PC-3 (cell line): ENCODE results near the gene CNTNAP5. TPM values are rescaled to one million over a fixed set of nuclear protein-coding genes. Genes with fewer than 3 reads are reported as not detected.

Source experiments
- ATAC-seq: fragments of 200-7000 bp; cut with Tn5 transposase; 2 replicates; pipeline ENCODE4 v1.9.1; 2020; ENCODE audit warnings: mild to moderate bottlenecking, moderate library complexity
- BruUV-seq: library from RNA; stranded (reverse); fragments of 400-500 nt; replicated peaks from 2 replicates; lab custom pipeline; 2021; lab: Mats Ljungman, UMichigan
- CTCF ChIA-PET: fragments of 300-600 bp; sonication (Branson Sonifier 250); formaldehyde crosslinking; loops from one replicate; lab custom pipeline; 2022; ENCODE audit warnings: antibody characterized with exemption; lab: Charles Lee
- POLR2A ChIA-PET: fragments of 300-600 bp; sonication (Branson Sonifier 250); formaldehyde crosslinking; loops from one replicate; lab custom pipeline; 2022; ENCODE audit warnings: antibody characterized with exemption; ENCODE audit not compliant: unreplicated experiment; lab: Charles Lee
- DNase-seq: peaks from one replicate; pipeline ENCODE4 v3.0.0-alpha.2; 2015
- H2AFZ ChIP-seq: fragments of 300-600 bp; sonication (generic); 2 replicates; pipeline ENCODE4 v1.6.0; 2016; ENCODE audit warnings: antibody characterized with exemption, low read length
- H3F3A ChIP-seq: fragments of 300-600 bp; sonication (generic); one replicate; pipeline ENCODE4 v1.6.0; 2017; ENCODE audit warnings: antibody characterized with exemption, low read length, control low read depth, mild to moderate bottlenecking; ENCODE audit not compliant: unreplicated experiment
- H3K27ac ChIP-seq: fragments of 300-600 bp; sonication (generic); 2 replicates; pipeline ENCODE4 v1.5.1; 2016; ENCODE audit warnings: mild to moderate bottlenecking, low read length
- H3K27me3 ChIP-seq: fragments of 300-600 bp; sonication (generic); 2 replicates; pipeline ENCODE4 v1.6.1; 2016; ENCODE audit warnings: low read length, mixed read lengths
- H3K36me3 ChIP-seq: fragments of 300-600 bp; sonication (generic); 2 replicates; pipeline ENCODE4 v1.6.1; 2016; ENCODE audit warnings: low read depth, mixed run types, low read length, mixed read lengths
- H3K4me1 ChIP-seq: fragments of 300-600 bp; sonication (generic); 2 replicates; pipeline ENCODE4 v1.5.1; 2016; ENCODE audit warnings: low read length; ENCODE audit not compliant: insufficient read depth
- H3K4me2 ChIP-seq: fragments of 300-600 bp; sonication (generic); 2 replicates; pipeline ENCODE4 v1.6.0; 2016; ENCODE audit warnings: low read length
- H3K4me3 ChIP-seq: fragments of 300-600 bp; sonication (generic); 2 replicates; pipeline ENCODE4 v1.5.1; 2016; ENCODE audit warnings: mild to moderate bottlenecking, low read length, mixed read lengths
- H3K79me2 ChIP-seq: fragments of 300-600 bp; sonication (generic); 2 replicates; pipeline ENCODE4 v1.6.1; 2017; ENCODE audit warnings: low read length, mixed read lengths
- H3K9ac ChIP-seq: fragments of 300-600 bp; sonication (generic); 2 replicates; pipeline ENCODE4 v1.6.0; 2016; ENCODE audit warnings: mild to moderate bottlenecking, low read length
- H3K9me2 ChIP-seq: fragments of 300-600 bp; sonication (generic); replicated peaks from 2 replicates; pipeline ENCODE4 v1.6.1; 2016; ENCODE audit warnings: mixed run types, low read length, mixed read lengths
- H3K9me3 ChIP-seq: fragments of 300-600 bp; sonication (generic); 2 replicates; pipeline ENCODE4 v1.6.1; 2016; ENCODE audit warnings: low read length, mixed read lengths
- H4K20me1 ChIP-seq: fragments of 300-600 bp; sonication (generic); 2 replicates; pipeline ENCODE4 v1.6.1; 2016; ENCODE audit warnings: low read length, mixed read lengths
- CTCF ChIP-seq: fragments of 300-600 bp; sonication (generic); conservative IDR thresholded peaks from 2 replicates; pipeline ENCODE4 v1.5.1; 2017; ENCODE audit warnings: antibody characterized with exemption, low read depth, mild to moderate bottlenecking, low read length
- EZH2 ChIP-seq: fragments of 300-600 bp; sonication (generic); IDR thresholded peaks from one replicate; pipeline ENCODE4 v1.6.1; 2017; ENCODE audit warnings: antibody characterized with exemption, mild to moderate bottlenecking, low read length; ENCODE audit not compliant: unreplicated experiment
- EZH2phosphoT487 ChIP-seq: fragments of 300-600 bp; sonication (generic); IDR thresholded peaks from 2 replicates; pipeline ENCODE4 v1.6.1; 2018; ENCODE audit warnings: mild to moderate bottlenecking, antibody characterized with exemption, low read length, borderline replicate concordance
- intact Hi-C: fragments of 100-400 bp; cut with micrococcal nuclease; formaldehyde crosslinking; loops from 2 replicates; pipeline ENCODE4 v1.9.0; 2023
- total RNA-seq: library from RNA; depleted of rRNA; stranded (reverse); fragments of >200 nt; gene quantifications from 2 replicates; pipeline ENCODE4 v1.2.3, GENCODE V29; 2014

The CNTNAP5 gene
- total RNA-seq, 1 experiment from 2014 or later: not detected

DNA sequence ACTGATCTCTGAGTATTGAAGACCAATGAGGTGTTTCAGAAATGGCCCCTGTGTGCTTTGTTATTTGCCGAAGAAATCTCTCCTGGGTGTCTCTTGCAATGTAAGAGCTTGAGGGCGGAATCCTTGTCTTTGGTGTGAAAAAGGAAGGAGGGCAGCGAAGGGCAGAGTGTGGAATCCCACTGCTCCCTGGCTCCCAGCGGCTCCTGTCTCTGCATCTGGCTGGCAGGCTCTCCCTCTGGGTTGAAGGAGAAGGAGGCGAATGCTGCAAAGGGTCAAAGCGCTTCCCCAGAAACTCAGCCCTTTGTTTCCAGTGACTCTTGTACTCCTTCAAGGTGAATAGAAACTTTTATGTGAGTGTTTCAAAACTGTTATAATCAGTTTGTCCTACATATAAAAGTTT lies 457.5 kb downstream of the CNTNAP5 start:
- Histone ChIP-seq H3K9me3 (no peaks in the 10 kb centered on the region), H3K79me2 (no peaks in the 10 kb centered on the region), H3K27me3 (0 out of 2 replicates have a peak, but pooled peaks cover 2% of the 10 kb centered on the region), H3F3A (no peaks in the 10 kb centered on the region), H3K4me1 (no peaks in the 10 kb centered on the region), H3K4me3 (no peak overlapping the region), H3K9ac (no peak overlapping the region), H4K20me1 (no peaks in the 10 kb centered on the region), H2AFZ (no peak overlapping the region), H3K9me2 (no peaks in the 10 kb centered on the region), H3K36me3 (no peaks in the 10 kb centered on the region), H3K27ac (no peak overlapping the region), H3K4me2 (no peak overlapping the region)
- intact Hi-C loops: no loop called here
- DNase-seq (no peak), ATAC-seq (no peak)
- POLR2A ChIA-PET: no interaction called here
- TF ChIP-seq EZH2: no peak
- TF ChIP-seq EZH2phosphoT487: no peak
- TF ChIP-seq CTCF: no peak
- CTCF ChIA-PET: no interaction called here
- no TSS peak for BruUV-seq

- Histone ChIP-seq H3K9me2 (no peaks in the 10 kb centered on the region), H3K79me2 (no peaks in the 10 kb centered on the region), H2AFZ (no peak overlapping the region), H4K20me1 (no peaks in the 10 kb centered on the region), H3K9me3 (no peaks in the 10 kb centered on the region), H3K4me1 (no peaks in the 10 kb centered on the region), H3K27me3 (0 out of 2 replicates have a peak, but pooled peaks cover 5% of the 10 kb centered on the region), H3K4me2 (no peak overlapping the region), H3K9ac (no peak overlapping the region), H3K36me3 (no peaks in the 10 kb centered on the region), H3K4me3 (no peak overlapping the region), H3F3A (no peaks in the 10 kb centered on the region), H3K27ac (no peak overlapping the region)
- intact Hi-C loops: no loop called here
- no peak for ATAC-seq
- ChIA-PET CTCF (no interaction called here), POLR2A (no interaction called here)
- TF ChIP-seq EZH2phosphoT487 (no peak), CTCF (peak; percentile 30; the same call in 1 of the 2 replicates), EZH2 (no peak)
- no TSS peak for BruUV-seq
- no peak for DNase-seq
Observed at GRCh38 chr2:124485659-124486058, 460.6 kb downstream of the CNTNAP5 start.

DNA sequence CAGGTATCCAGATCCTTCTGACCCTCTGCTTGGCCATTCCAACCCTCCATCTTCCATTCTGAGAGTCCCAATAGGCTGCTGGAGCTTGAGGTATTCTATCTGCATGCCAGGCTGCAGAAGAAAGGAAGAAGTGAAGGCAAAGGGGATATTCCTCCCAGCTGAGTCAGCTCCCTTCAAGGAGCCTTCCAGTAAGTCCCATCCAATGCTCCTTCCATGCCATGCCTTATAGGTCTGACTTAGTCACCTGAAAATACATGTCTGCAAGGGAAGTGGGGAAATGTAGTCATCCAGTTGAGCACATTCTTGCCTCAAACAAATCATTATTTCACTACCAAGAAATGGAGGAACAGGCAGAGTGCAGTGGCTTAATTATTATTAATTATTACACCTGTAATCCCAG lies 464.6 kb downstream of the CNTNAP5 start:
- POLR2A ChIA-PET: no interaction called here
- H3K9ac ChIP-seq: no peak overlapping the region

More for the DNA sequence above, 464.6 kb downstream of the CNTNAP5 start:
- Histone ChIP-seq H3K4me2 (no peak overlapping the region), H3K79me2 (no peaks in the 10 kb centered on the region), H3K27ac (no peak overlapping the region), H3K27me3 (0 out of 2 replicates have a peak, but pooled peaks cover 5% of the 10 kb centered on the region), H3K36me3 (no peaks in the 10 kb centered on the region), H3F3A (no peaks in the 10 kb centered on the region), H3K9me2 (no peaks in the 10 kb centered on the region), H4K20me1 (no peaks in the 10 kb centered on the region), H3K4me3 (no peak overlapping the region), H3K9me3 (no peaks in the 10 kb centered on the region), H2AFZ (no peak overlapping the region), H3K4me1 (no peaks in the 10 kb centered on the region)
- no peak for DNase-seq
- no peak for ATAC-seq
- intact Hi-C loops: no loop called here
- TF ChIP-seq EZH2 (no peak), EZH2phosphoT487 (no peak), CTCF (no peak)
- BruUV-seq: no TSS peak
- CTCF ChIA-PET: no interaction called here
